Thoracic aorta (tissue), 2 donors: Measurements from ENCODE around the gene WDFY4. TPM values are rescaled to one million over a fixed set of nuclear protein-coding genes. Genes with fewer than 3 reads are reported as not detected.

Experiments used
- ATAC-seq: fragments of 150-250 bp; one replicate; pipeline ENCODE4 v1.8.0; 2017; ENCODE audit warnings: low read depth; ENCODE audit not compliant: insufficient number of reproducible peaks, low FRiP score
- DNase-seq: peaks from one replicate; pipeline ENCODE4 v3.0.0-alpha.2; 2020; ENCODE audit warnings: low spot score
- H3K27ac ChIP-seq, 2 donors: fragments of 200-600 bp; sonication (generic); 1 replicate in 1 of 2; 2 replicates in 1 of 2; pipeline ENCODE4 v1.5.1; 2016; ENCODE audit warnings: mild to moderate bottlenecking in 2 of 2, moderate library complexity in 2 of 2
- H3K27me3 ChIP-seq: fragments of 200-600 bp; sonication (generic); replicated peaks from 2 replicates; pipeline ENCODE4 v1.6.0; 2016; ENCODE audit warnings: mild to moderate bottlenecking; ENCODE audit not compliant: insufficient read depth
- H3K36me3 ChIP-seq: fragments of 200-600 bp; sonication (generic); one replicate; pipeline ENCODE4 v1.5.1; 2016
- H3K4me1 ChIP-seq, 2 donors: fragments of 200-600 bp; sonication (generic); 1 replicate in 1 of 2; 2 replicates in 1 of 2; pipeline versions ENCODE4 v1.5.1 to v1.6.0; 2016; ENCODE audit warnings: low read depth in 2 of 2, mild to moderate bottlenecking in 1 of 2; ENCODE audit not compliant: control insufficient read depth in 1 of 2
- H3K4me3 ChIP-seq: fragments of 200-600 bp; sonication (generic); 2 replicates; pipeline ENCODE4 v1.5.1; 2016; ENCODE audit warnings: mild to moderate bottlenecking
- H3K9me3 ChIP-seq: fragments of 200-600 bp; sonication (generic); 2 replicates; pipeline ENCODE4 v1.5.1; 2016
- CTCF ChIP-seq: fragments of 200-600 bp; sonication (generic); IDR thresholded peaks from one replicate; pipeline ENCODE4 v1.5.1; 2019; ENCODE audit warnings: antibody characterized with exemption
- total RNA-seq, 2 donors: library from RNA; depleted of rRNA; stranded (reverse); fragments of >200 nt; gene quantifications; one replicate each; pipeline versions ENCODE4 v1.1.0 to v1.2.3, GENCODE V29; 2016

The WDFY4 gene
- total RNA-seq, 2 donors from 2014 or later, result 10.0 to 14.9 TPM

- H3K27ac ChIP-seq, result no peak overlapping the region
- no peaks in the 10 kb centered on the region for H3K36me3 ChIP-seq
- ATAC-seq (no peak), DNase-seq (no peak)
- TF ChIP-seq CTCF, result no peak
- H3K9me3 ChIP-seq, result no peaks in the 10 kb centered on the region
- no peaks in the 10 kb centered on the region for H3K27me3 ChIP-seq
- H3K4me1 ChIP-seq, result peaks cover 0 to 4% of the 10 kb centered on the region in 2 donors
- H3K4me3 ChIP-seq, result no peak overlapping the region
Measured at GRCh38 chr10:48714088-48714487, 29.4 kb downstream of the WDFY4 start.

- Histone ChIP-seq H3K27me3 (no peaks in the 10 kb centered on the region), H3K4me3 (no peak overlapping the region), H3K4me1 (peaks cover 0 to 4% of the 10 kb centered on the region in 2 donors), H3K9me3 (no peaks in the 10 kb centered on the region), H3K27ac (no peak overlapping the region), H3K36me3 (no peaks in the 10 kb centered on the region)
- no peak for TF ChIP-seq CTCF
- DNase-seq (no peak), ATAC-seq (no peak)
Measured at GRCh38 chr10:48716416-48716815, 31.7 kb downstream of the WDFY4 start.

- no peak for ATAC-seq
- H3K36me3 ChIP-seq, result no peaks in the 10 kb centered on the region
- no peak for DNase-seq
- H3K9me3 ChIP-seq, result no peaks in the 10 kb centered on the region
- no peak overlapping the region for H3K27ac ChIP-seq
- peaks cover 0 to 4% of the 10 kb centered on the region in 2 donors for H3K4me1 ChIP-seq
- no peaks in the 10 kb centered on the region for H3K27me3 ChIP-seq
- no peak for TF ChIP-seq CTCF
- H3K4me3 ChIP-seq, result no peak overlapping the region
Measured at GRCh38 chr10:48720611-48721010, 35.9 kb downstream of the WDFY4 start.

GRCh38 chr10:48722153-48723145 lies 37.8 kb downstream of the WDFY4 start:
- Histone ChIP-seq H3K36me3 (no peaks in the 10 kb centered on the region), H3K9me3 (no peaks in the 10 kb centered on the region), H3K4me3 (no peak overlapping the region), H3K4me1 (peaks cover 0 to 4% of the 10 kb centered on the region in 2 donors), H3K27me3 (no peaks in the 10 kb centered on the region), H3K27ac (no peak overlapping the region)
- no peak for TF ChIP-seq CTCF
- DNase-seq (no peak), ATAC-seq (no peak)

GRCh38 chr10:48724127-48724526 lies 39.5 kb downstream of the WDFY4 start:
- TF ChIP-seq CTCF, result no peak
- ATAC-seq (no peak), DNase-seq (no peak)
- no peaks in the 10 kb centered on the region for H3K9me3 ChIP-seq
- H3K4me3 ChIP-seq, result no peak overlapping the region
- H3K27me3 ChIP-seq, result no peaks in the 10 kb centered on the region
- no peaks in the 10 kb centered on the region for H3K36me3 ChIP-seq
- H3K27ac ChIP-seq, result no peak overlapping the region
- H3K4me1 ChIP-seq, result no peaks in the 10 kb centered on the region
